Liver (tissue), 3 donors: ENCODE measurements around the gene ADNP2.

Experiments used
- ATF3 ChIP-seq: IDR thresholded peaks from 2 replicates; pipeline ENCODE4 v1.6.1; 2016; ENCODE audit warnings: antibody characterized with exemption
- CTCF ChIP-seq: fragments of 150-350 bp; IDR thresholded peaks from 2 replicates; pipeline ENCODE4 v1.5.1; 2017; ENCODE audit warnings: improper control_type of control experiment, low read depth, low read length; ENCODE audit not compliant: missing input control
- EGR1 ChIP-seq, 2 donors: IDR thresholded peaks; 2 replicates each; pipeline ENCODE4 v1.6.1; 2016 to 2018; ENCODE audit warnings: antibody characterized with exemption in 2 of 2, low read depth in 2 of 2
- FOXA2 ChIP-seq: IDR thresholded peaks from 2 replicates; pipeline ENCODE4 v1.6.1; 2016; ENCODE audit warnings: antibody characterized with exemption
- GABPA ChIP-seq, 2 donors: IDR thresholded peaks in 1 of 2; conservative IDR thresholded peaks in 1 of 2; 2 replicates each; pipeline ENCODE4 v1.6.1; 2016; ENCODE audit warnings: antibody characterized with exemption in 2 of 2, mild to moderate bottlenecking in 1 of 2, moderate library complexity in 1 of 2
- JUND ChIP-seq, 2 donors: IDR thresholded peaks; 2 replicates each; pipeline ENCODE4 v1.6.1; 2016; ENCODE audit warnings: antibody characterized with exemption in 2 of 2
- MAX ChIP-seq: IDR thresholded peaks from 2 replicates; pipeline ENCODE4 v1.6.1; 2016; ENCODE audit warnings: antibody characterized with exemption
- NR2F2 ChIP-seq: IDR thresholded peaks from 2 replicates; pipeline ENCODE4 v1.6.1; 2016; ENCODE audit warnings: antibody characterized with exemption
- REST ChIP-seq: IDR thresholded peaks from 2 replicates; pipeline ENCODE4 v1.6.1; 2016; ENCODE audit warnings: antibody characterized with exemption, mild to moderate bottlenecking
- SP1 ChIP-seq: IDR thresholded peaks from 2 replicates; pipeline ENCODE4 v1.6.1; 2018; ENCODE audit warnings: antibody characterized with exemption, mild to moderate bottlenecking
- TAF1 ChIP-seq: conservative IDR thresholded peaks from 2 replicates; pipeline ENCODE4 v1.6.1; 2016; ENCODE audit warnings: antibody characterized with exemption, mild to moderate bottlenecking
- YY1 ChIP-seq: IDR thresholded peaks from 2 replicates; pipeline ENCODE4 v1.6.1; 2016; ENCODE audit warnings: antibody characterized with exemption, mild to moderate bottlenecking
- donor health status: healthy.
- donor health status: healthy.

GRCh38 chr18:80170395-80171053 lies 61.5 kb downstream of the ADNP2 start:
- no peak for TF ChIP-seq ATF3
- no peak for TF ChIP-seq CTCF
- TF ChIP-seq REST = no peak
- TF ChIP-seq EGR1 (IDR thresholded peaks at IDR 0.05; ENCODE audit: low read depth in 2 of 2) = no peak
- TF ChIP-seq YY1 = no peak
- TF ChIP-seq FOXA2 = no peak
- TF ChIP-seq NR2F2 = no peak
- no peak for TF ChIP-seq SP1
- TF ChIP-seq JUND (IDR thresholded peaks at IDR 0.05) = no peak
- TF ChIP-seq GABPA (IDR thresholded peaks at IDR 0.05 in 1 of 2, conservative IDR thresholded peaks at IDR 0.05 in 1 of 2) = no peak
- no peak for TF ChIP-seq MAX
- no peak for TF ChIP-seq TAF1
